ENCODE measurements around the gene ZMYM3.

GRCh38 chrX:71210816-71211215 lies 43.1 kb downstream of the ZMYM3 start:
- no peak for TF ChIP-seq FOS (IDR thresholded peaks at IDR 0.05; ENCODE audit: low read depth, low read length)
- TF ChIP-seq CTCF (conservative IDR thresholded peaks at IDR 0.05; ENCODE audit: low read depth, low read length), result no peak
- TF ChIP-seq RAD21 (IDR thresholded peaks at IDR 0.05; ENCODE audit: low read length), result no peak
- no peak for TF ChIP-seq ELK1 (IDR thresholded peaks at IDR 0.05; ENCODE audit: borderline replicate concordance, low read depth, low read length)
- TF ChIP-seq RCOR1 (IDR thresholded peaks at IDR 0.05; ENCODE audit: insufficient replicate concordance, low read length), result no peak
- TF ChIP-seq POLR2A (IDR thresholded peaks at IDR 0.05; ENCODE audit: low read depth, low read length), result no peak
- TF ChIP-seq BHLHE40 (IDR thresholded peaks at IDR 0.05; ENCODE audit: low read depth, low read length), result no peak

Data from IMR-90 (cell line).